ENCODE results near the gene ZBTB1.
"Not testable (repeated sequence)": the region's sequence is repeated elsewhere in the genome, so short reads cannot be mapped to it uniquely, and the experiment has no call there.

Gene ZBTB1

DNA sequence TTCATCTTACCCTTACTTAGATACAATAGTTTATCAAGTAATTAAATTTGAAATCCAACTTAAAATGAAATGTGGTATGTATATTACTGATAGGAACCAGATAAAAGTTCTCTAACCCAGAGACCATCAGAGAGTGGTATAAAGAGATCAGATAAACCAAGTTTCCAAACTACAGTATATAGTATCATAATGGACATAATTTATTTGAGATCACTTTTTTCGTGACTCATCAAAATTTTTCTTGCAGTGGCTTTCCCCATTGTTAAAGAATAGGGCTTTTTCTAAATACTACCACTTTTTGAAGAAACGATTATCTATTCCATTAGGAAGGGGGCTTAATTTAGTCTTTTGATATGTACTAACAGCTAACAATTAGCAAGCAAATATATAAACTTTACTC, 20.8 kb downstream of the ZBTB1 start:
- DNase-seq (ENCODE audit: low read depth), result no peak

DNA sequence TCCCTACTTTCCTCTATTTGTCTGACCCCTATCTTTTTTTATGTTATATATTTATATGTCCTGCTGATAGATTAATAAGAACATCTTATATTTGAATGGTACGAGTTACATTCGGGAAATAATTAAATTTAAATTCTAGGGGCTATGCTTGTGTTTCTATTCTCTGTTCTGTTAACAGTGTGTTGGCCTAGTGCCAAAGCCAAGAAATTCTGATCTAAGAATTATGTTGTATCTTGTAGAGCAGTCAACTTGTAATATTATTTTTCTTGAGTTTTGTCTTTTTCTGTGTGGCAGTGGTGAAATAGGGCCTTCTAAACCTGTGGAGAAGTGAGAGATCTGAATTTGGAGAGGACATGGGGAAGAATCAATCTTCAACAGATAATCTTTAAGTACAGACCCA, 27.0 kb downstream of the ZBTB1 start:
- DNase-seq (ENCODE audit: low read depth), result no peak

- DNase-seq (ENCODE audit: low read depth), result no peak
Observed at GRCh38 chr14:64536488-64537245, 32.1 kb downstream of the ZBTB1 start.

DNA sequence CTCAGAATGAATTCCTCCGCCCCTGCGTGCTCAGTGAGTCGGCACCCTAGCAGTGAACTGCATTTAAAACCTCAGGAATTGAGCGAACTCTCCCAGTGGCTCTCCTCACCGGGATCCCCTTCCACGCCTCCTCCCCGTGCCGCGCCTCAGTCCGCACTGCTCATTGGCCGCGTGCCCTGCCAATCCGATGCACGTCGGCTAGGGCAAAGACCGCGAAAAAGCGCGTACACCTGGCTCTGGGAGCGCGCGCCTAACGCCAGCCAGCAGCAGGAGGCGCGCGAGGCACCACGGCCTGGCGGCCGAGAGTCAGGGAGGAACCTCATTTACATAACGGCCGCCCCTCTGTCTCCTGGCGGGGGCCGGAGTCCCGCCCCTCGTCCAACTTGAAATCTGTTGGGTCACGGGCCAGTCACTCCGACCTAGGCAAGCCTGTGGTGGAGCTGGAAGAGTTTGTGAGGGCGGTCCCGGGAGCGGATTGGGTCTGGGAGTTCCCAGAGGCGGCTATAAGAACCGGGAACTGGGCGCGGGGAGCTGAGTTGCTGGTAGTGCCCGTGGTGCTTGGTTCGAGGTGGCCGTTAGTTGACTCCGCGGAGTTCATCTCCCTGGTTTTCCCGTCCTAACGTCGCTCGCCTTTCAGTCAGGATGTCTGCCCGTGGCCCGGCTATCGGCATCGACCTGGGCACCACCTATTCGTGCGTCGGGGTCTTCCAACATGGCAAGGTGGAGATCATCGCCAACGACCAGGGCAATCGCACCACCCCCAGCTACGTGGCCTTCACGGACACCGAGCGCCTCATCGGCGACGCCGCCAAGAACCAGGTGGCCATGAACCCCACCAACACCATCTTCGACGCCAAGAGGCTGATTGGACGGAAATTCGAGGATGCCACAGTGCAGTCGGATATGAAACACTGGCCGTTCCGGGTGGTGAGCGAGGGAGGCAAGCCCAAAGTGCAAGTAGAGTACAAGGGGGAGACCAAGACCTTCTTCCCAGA, 35.9 kb downstream of the ZBTB1 start, which contains the start of gene HSPA2:
TSS of gene HSPA2 (plus strand) at position 534 of the 995 bp plus-strand sequence. CDS start at position 643, 109 bp downstream.
- peak; percentile 99 for DNase-seq (ENCODE audit: low read depth)

DNA sequence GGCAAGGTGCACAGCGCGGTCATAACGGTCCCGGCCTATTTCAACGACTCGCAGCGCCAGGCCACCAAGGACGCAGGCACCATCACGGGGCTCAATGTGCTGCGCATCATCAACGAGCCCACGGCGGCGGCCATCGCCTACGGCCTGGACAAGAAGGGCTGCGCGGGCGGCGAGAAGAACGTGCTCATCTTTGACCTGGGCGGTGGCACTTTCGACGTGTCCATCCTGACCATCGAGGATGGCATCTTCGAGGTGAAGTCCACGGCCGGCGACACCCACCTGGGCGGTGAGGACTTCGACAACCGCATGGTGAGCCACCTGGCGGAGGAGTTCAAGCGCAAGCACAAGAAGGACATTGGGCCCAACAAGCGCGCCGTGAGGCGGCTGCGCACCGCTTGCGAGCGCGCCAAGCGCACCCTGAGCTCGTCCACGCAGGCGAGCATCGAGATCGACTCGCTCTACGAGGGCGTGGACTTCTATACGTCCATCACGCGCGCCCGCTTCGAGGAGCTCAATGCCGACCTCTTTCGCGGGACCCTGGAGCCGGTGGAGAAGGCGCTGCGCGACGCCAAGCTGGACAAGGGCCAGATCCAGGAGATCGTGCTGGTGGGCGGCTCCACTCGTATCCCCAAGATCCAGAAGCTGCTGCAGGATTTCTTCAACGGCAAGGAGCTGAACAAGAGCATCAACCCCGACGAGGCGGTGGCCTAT, 36.8 kb downstream of the ZBTB1 start:
- DNase-seq (ENCODE audit: low read depth), result no peak

GRCh38 chr14:64541972-64542835, 37.6 kb downstream of the ZBTB1 start:
- DNase-seq (ENCODE audit: low read depth), result no peak

DNA sequence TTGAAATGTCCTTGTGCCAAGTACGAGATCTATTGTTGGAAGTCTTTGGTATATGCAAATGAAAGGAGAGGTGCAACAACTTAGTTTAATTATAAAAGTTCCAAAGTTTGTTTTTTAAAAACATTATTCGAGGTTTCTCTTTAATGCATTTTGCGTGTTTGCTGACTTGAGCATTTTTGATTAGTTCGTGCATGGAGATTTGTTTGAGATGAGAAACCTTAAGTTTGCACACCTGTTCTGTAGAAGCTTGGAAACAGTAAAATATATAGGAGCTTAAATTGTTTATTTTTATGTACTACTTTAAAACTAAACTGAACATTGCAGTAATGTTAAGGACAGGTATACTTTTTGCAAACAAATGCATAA, 38.2 kb downstream of the ZBTB1 start:
- DNase-seq (ENCODE audit: low read depth), result no peak

GRCh38 chr14:64544607-64545312, 40.2 kb downstream of the ZBTB1 start:
- DNase-seq (ENCODE audit: low read depth), result no peak

GRCh38 chr14:64549016-64549415, 44.4 kb downstream of the ZBTB1 start:
- no peak for DNase-seq (ENCODE audit: low read depth)

DNA sequence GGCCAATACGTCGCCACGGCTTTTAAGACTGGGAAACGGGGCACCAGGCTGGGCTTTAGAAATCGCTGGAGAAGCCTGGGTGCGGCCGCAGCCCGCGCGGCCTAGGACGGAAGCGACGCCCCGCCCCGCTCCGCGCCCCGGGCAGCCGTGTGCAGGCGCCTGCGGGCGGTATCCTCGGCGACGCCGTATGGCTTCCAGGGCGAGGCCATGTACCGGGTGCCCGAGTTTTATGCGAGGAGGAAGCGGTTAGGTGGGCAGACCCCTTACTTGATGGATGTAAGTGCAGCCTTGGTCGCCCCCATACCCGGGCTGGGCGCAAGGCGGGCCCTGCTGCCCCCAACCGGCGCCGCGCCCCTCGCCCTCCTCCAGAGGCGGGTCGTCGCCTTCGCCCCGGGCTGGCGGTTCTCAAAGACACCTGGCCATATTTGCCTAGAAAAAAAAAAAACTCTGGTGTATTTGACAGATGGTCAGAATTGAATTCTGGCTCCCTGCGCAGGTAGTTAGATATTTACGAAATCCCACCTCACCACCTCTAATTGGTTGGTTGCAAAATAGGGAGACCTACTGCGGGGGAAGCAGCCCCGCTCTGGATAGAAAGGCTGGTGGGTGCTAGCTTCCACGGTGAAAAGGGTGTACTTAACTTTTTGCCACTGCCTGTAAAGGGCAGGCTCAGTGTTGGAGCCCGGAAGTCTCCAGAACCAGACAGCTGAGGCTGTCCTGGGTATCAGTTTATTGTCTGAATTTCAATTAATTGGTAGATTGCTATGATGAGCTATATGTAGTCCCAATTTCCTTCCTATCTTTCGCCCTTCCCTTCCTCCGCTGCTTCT, 45.4 kb downstream of the ZBTB1 start, which contains the start of gene PPP1R36:
TSS of gene PPP1R36 (plus strand) at position 171 of the 830 bp plus-strand sequence. CDS start at position 208, 37 bp downstream.
- no peak for DNase-seq (ENCODE audit: low read depth)

DNA sequence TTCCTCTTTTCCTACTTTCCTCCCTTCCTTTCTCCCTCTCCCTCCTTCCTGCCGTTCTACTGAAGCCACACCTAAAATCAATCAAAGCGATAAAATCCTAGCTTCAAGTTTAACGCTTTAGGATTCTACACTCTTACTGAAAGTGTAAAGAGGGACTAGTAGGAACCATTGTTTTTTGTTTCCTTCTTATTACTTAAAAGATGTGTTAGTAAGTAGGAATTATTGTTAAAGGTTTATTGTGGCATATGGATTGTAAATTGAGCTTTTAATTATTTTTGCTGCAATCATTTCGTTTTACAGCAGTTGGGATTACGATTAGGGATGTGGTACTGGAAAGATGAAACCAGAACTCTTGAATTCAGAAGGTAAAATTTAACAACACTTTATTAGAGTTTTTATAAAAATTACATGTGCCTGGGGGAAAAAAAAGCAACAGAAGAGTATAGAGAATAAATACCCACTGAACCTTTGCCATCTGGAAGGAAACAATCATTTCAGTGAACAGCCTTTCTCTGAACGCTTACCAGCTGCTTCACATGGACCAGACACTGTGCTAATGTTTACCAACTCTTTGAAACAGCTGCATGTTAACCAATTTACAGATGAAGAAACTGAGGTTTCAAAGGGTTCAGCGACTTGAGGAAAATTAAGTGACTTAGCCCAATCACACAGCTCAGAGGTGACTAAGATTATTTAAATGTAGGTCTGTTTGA, 46.2 kb downstream of the ZBTB1 start:
- no peak for DNase-seq (ENCODE audit: low read depth)

- no peak for DNase-seq (ENCODE audit: low read depth)
Observed at GRCh38 chr14:64554556-64554955, 50.0 kb downstream of the ZBTB1 start.

DNA sequence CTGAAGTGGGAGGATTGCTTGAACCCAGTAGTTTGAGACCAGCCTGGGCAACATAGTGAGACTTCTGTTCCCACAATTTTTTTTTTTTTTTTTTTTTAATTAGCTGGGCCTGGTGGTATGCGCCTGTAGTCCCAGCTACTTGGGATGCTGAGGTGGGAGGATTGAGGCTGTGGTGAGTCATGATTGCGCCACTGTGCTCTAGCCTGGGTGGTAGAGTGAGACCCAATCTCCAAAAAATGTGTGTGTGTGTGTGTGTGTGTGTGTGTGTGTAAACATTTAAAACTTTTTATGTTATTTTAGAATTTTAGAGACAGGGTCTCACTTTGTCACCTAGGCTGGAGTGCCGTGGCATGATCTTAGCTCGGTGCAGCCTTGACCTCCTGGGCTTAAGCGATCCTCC, 52.0 kb downstream of the ZBTB1 start:
- peak; percentile 80 for DNase-seq (ENCODE audit: low read depth)

DNA sequence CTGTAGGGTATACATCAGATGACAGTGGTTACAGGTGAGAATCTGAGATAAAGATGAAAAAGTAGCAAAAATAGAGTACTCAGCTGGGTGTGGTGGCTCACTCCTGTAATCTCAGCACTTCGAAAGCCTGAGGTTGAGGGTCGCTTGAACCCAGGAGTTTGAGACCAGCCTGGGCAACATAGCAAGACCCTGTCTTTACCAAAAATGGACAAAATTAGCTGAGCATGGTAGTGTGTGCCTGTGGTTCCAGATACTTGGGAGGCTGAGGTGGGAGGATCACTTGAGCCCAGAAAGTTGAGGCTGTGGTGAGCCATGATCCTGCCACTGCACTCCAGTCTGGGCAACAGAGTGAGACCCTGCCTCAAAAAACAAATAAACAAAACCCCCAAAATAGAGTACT, 53.6 kb downstream of the ZBTB1 start:
- DNase-seq (ENCODE audit: low read depth), result not testable (repeated sequence)

DNA sequence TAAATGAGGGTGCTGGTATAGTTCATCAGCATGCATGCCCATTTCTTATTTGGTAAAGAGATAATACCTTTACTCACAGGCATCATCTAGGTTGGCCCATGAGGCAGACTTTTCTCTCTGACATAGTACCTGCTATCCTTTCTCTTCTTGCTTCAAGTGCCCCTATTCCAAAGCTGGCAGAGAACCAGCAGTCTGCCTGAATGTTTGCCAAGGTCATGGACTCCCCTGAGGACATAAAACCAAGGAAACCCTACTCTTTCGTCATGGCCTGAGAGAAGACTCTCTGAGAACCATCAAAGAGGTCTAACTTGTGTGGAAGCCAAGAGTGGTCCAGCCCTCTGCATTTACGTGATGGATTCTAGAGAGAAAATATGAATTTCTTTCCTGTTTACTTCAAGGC, 57.1 kb downstream of the ZBTB1 start:
- no peak for DNase-seq (ENCODE audit: low read depth)

DNA sequence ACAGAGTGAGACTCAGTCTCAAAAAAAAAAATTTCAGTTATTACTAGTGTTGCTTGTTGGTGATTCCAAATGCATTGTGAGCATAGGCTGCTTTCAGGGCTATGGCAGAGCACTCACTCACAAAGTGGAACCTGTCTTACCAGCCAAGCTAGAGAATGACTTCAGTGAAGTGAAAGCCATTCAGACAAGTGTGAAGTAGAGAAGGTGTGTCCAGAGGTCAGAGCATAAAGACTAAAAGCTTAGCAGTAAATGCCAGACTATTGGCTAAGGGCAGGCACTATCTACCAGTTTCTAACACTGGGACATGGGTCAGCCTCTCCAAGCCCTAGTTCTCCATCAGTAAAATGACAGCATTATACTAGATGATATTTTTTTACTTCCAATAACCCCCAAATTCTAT, 57.9 kb downstream of the ZBTB1 start:
- DNase-seq (ENCODE audit: low read depth), result no peak

GRCh38 chr14:64563696-64564095, 59.1 kb downstream of the ZBTB1 start:
- DNase-seq (ENCODE audit: low read depth), result no peak

DNA sequence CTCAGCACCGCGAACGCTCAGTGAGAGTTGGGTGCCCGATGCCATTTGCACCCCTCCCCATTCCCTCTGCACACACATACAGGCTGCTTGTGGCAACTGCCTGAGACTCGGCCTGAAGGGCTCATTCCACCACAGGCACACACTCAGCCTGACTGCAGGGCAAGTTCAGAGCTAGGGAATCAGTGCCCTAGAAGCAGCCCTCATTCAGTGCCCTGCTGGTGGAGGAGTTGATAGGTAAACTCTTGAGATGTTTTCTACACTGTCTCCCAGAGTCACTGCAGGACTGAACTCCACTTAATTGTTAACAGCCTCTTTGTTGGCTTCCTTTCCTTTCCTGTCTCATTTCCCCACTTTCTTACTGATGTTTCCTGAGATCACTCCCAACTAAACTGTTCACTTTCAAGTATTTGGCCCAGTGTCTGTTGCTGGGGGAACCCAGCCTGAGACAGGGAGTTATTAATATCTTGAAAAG, 62.1 kb downstream of the ZBTB1 start:
- no peak for DNase-seq (ENCODE audit: low read depth)

DNA sequence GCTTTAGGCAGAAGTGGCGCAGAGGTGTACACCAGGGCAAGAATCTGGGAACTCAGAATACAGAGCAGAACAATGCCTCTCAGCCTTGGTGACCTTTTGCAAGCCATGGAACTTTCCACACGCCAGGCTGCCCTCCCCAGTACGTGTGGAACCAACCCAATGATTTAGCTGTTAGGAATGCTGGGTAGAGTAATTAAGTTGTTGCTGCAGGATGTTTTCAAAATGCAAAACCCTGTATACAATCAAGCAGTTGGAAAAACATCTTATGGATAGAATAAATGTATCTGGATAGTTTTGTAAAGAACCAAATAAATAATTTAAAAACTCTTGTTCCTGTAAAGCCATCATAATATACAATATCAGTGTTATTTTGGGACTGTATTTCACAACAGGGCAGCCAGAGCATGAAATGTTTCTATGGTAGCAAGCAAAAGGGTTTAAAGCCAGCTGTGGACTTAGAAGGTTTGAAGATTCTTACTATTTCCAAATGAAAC, 64.6 kb downstream of the ZBTB1 start:
- DNase-seq (ENCODE audit: low read depth), result peak; percentile 76

Data from GM04504 (cell line).